Activated T-helper 1 cell treated with anti-CD3 and anti-CD28 coated beads, Interleukin-2, amount 50 U/mL, for 16 hours (primary cell): Measurements from ENCODE around the gene TREML2.
"Not testable (repeated sequence)": the region's sequence is repeated elsewhere in the genome, so short reads cannot be mapped to it uniquely, and the experiment has no call there.

Source experiments
- DNase-seq, 2 donors: peaks; one replicate each; pipeline ENCODE4 v3.0.0-alpha.2; 2020; ENCODE audit warnings: low read depth in 1 of 2, low spot score in 1 of 2

Gene TREML2

GRCh38 chr6:41200901-41201763 is at the start of gene TREML2:
TREML2 (minus strand) TSS chr6:41201149; CDS start chr6:41201008, 141 bp downstream.
- no peak for DNase-seq

- no peak for DNase-seq
These were observed 47.1 kb upstream of the TREML2 start for GRCh38 chr6:41247882-41248705.

GRCh38 chr6:41247288-41247865 is 46.4 kb upstream of the TREML2 start:
- DNase-seq = no peak

- not testable (repeated sequence) for DNase-seq
These were observed 45.6 kb upstream of the TREML2 start for GRCh38 chr6:41246529-41246928.

GRCh38 chr6:41239467-41240159 is 38.7 kb upstream of the TREML2 start:
- no peak for DNase-seq

GRCh38 chr6:41237128-41237527 is 36.2 kb upstream of the TREML2 start:
- no peak for DNase-seq

GRCh38 chr6:41236276-41236675 is 35.3 kb upstream of the TREML2 start:
- no peak for DNase-seq

- no peak for DNase-seq
These were observed 31.7 kb upstream of the TREML2 start for GRCh38 chr6:41232667-41233066.

GRCh38 chr6:41231246-41231645 is 30.3 kb upstream of the TREML2 start:
- no peak for DNase-seq

GRCh38 chr6:41229721-41230120 is 28.8 kb upstream of the TREML2 start:
- DNase-seq = no peak

- DNase-seq = no peak
These were observed 27.7 kb upstream of the TREML2 start for GRCh38 chr6:41228616-41229015.

- DNase-seq = no peak
These were observed 27.1 kb upstream of the TREML2 start, which contains the start of gene TREML4 for GRCh38 chr6:41228096-41228495. TREML4 (plus strand) TSS chr6:41228349; CDS start chr6:41228428, 79 bp downstream.

- DNase-seq = no peak
These were observed 25.8 kb upstream of the TREML2 start for GRCh38 chr6:41226752-41227151.

GRCh38 chr6:41224800-41225199 is 23.9 kb upstream of the TREML2 start:
- DNase-seq = no peak

- no peak for DNase-seq
These were observed 21.6 kb upstream of the TREML2 start for GRCh38 chr6:41222513-41222912.

GRCh38 chr6:41222045-41222444 is 21.1 kb upstream of the TREML2 start:
- no peak for DNase-seq

- no peak for DNase-seq
These were observed 15.7 kb upstream of the TREML2 start for GRCh38 chr6:41216616-41217015.

- DNase-seq = no peak
These were observed 14.8 kb upstream of the TREML2 start for GRCh38 chr6:41215777-41216176.

GRCh38 chr6:41214559-41215238 is 13.8 kb upstream of the TREML2 start:
- DNase-seq = no peak

- no peak for DNase-seq
These were observed 8.8 kb upstream of the TREML2 start for GRCh38 chr6:41209547-41210320.
